ENCODE results near the gene SV2B.

SV2B gene

GRCh38 chr15:91249591-91249990 lies 149.5 kb downstream of the SV2B start:
- H3K27ac ChIP-seq (ENCODE audit: low read length): no peak overlapping the region
- WGBS (ENCODE audit: insufficient coverage, insufficient read length): no CpG with 5 or more reads among the region's 3 CpGs

GRCh38 chr15:91252322-91252721 lies 152.3 kb downstream of the SV2B start:
- WGBS (ENCODE audit: insufficient coverage, insufficient read length): no CpG with 5 or more reads among the region's 7 CpGs
- no peak for DNase-seq (ENCODE audit: low read depth, low spot score)

More at GRCh38 chr15:91249591-91249990, 149.5 kb downstream of the SV2B start:
- H3K4me3 ChIP-seq (ENCODE audit: low read length): no peak overlapping the region
- no peaks in the 10 kb centered on the region for H3K4me1 ChIP-seq (ENCODE audit: control insufficient read depth, insufficient read depth, low read length)
- no peaks in the 10 kb centered on the region for H3K27me3 ChIP-seq (ENCODE audit: control insufficient read depth, insufficient read depth, low read length)
- no peaks in the 10 kb centered on the region for H3K9me3 ChIP-seq (ENCODE audit: control insufficient read depth, insufficient read depth, low read length)
- no peak for DNase-seq (ENCODE audit: low read depth, low spot score)
- H3K36me3 ChIP-seq (ENCODE audit: control insufficient read depth, insufficient read depth, low read length): no peaks in the 10 kb centered on the region

GRCh38 chr15:91252756-91253155 lies 152.7 kb downstream of the SV2B start:
- Histone ChIP-seq H3K27me3 (ENCODE audit: control insufficient read depth, insufficient read depth, low read length) (no peaks in the 10 kb centered on the region), H3K27ac (ENCODE audit: low read length) (no peak overlapping the region), H3K4me3 (ENCODE audit: low read length) (no peak overlapping the region), H3K9me3 (ENCODE audit: control insufficient read depth, insufficient read depth, low read length) (no peaks in the 10 kb centered on the region), H3K4me1 (ENCODE audit: control insufficient read depth, insufficient read depth, low read length) (no peaks in the 10 kb centered on the region), H3K36me3 (ENCODE audit: control insufficient read depth, insufficient read depth, low read length) (no peaks in the 10 kb centered on the region)
- WGBS (ENCODE audit: insufficient coverage, insufficient read length): no CpG with 5 or more reads among the region's 2 CpGs
- DNase-seq (ENCODE audit: low read depth, low spot score): no peak

More at GRCh38 chr15:91252322-91252721, 152.3 kb downstream of the SV2B start:
- no peaks in the 10 kb centered on the region for H3K27me3 ChIP-seq (ENCODE audit: control insufficient read depth, insufficient read depth, low read length)
- H3K36me3 ChIP-seq (ENCODE audit: control insufficient read depth, insufficient read depth, low read length): no peaks in the 10 kb centered on the region
- no peak overlapping the region for H3K27ac ChIP-seq (ENCODE audit: low read length)
- H3K4me3 ChIP-seq (ENCODE audit: low read length): no peak overlapping the region
- no peaks in the 10 kb centered on the region for H3K9me3 ChIP-seq (ENCODE audit: control insufficient read depth, insufficient read depth, low read length)
- H3K4me1 ChIP-seq (ENCODE audit: control insufficient read depth, insufficient read depth, low read length): no peaks in the 10 kb centered on the region

DNA sequence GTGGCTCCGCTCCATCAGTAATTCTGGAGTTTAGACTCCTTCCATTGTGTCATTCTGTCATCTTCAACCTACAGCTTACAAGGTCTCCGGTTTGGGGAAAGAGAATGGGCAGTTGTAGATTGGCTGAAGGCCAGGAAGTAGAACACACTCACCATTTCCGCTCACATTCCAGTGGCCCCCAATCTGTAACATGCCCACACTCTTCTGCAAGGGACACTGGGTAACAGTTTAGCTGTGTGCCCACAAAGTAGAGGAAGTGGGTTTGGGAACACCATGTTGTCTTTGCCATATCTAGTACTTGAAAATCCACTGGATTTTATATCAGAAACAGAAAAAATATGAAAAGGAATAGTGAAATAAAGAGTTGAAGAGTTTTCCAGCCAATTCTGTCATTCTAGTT lies 153.5 kb downstream of the SV2B start:
- Histone ChIP-seq H3K4me1 (ENCODE audit: control insufficient read depth, insufficient read depth, low read length) (no peaks in the 10 kb centered on the region), H3K4me3 (ENCODE audit: low read length) (no peak overlapping the region), H3K36me3 (ENCODE audit: control insufficient read depth, insufficient read depth, low read length) (no peaks in the 10 kb centered on the region), H3K27me3 (ENCODE audit: control insufficient read depth, insufficient read depth, low read length) (no peaks in the 10 kb centered on the region), H3K27ac (ENCODE audit: low read length) (no peak overlapping the region), H3K9me3 (ENCODE audit: control insufficient read depth, insufficient read depth, low read length) (no peaks in the 10 kb centered on the region)
- no CpG with 5 or more reads among the region's 3 CpGs for WGBS (ENCODE audit: insufficient coverage, insufficient read length)
- DNase-seq (ENCODE audit: low read depth, low spot score): no peak

- H3K4me1 ChIP-seq (ENCODE audit: control insufficient read depth, insufficient read depth, low read length): no peaks in the 10 kb centered on the region
- no CpG with 5 or more reads among the region's 3 CpGs for WGBS (ENCODE audit: insufficient coverage, insufficient read length)
- H3K9me3 ChIP-seq (ENCODE audit: control insufficient read depth, insufficient read depth, low read length): no peaks in the 10 kb centered on the region
- H3K27me3 ChIP-seq (ENCODE audit: control insufficient read depth, insufficient read depth, low read length): no peaks in the 10 kb centered on the region
- H3K36me3 ChIP-seq (ENCODE audit: control insufficient read depth, insufficient read depth, low read length): no peaks in the 10 kb centered on the region
- no peak for DNase-seq (ENCODE audit: low read depth, low spot score)
- no peak overlapping the region for H3K4me3 ChIP-seq (ENCODE audit: low read length)
- no peak overlapping the region for H3K27ac ChIP-seq (ENCODE audit: low read length)
These were observed 154.7 kb downstream of the SV2B start for GRCh38 chr15:91254766-91255165.

DNA sequence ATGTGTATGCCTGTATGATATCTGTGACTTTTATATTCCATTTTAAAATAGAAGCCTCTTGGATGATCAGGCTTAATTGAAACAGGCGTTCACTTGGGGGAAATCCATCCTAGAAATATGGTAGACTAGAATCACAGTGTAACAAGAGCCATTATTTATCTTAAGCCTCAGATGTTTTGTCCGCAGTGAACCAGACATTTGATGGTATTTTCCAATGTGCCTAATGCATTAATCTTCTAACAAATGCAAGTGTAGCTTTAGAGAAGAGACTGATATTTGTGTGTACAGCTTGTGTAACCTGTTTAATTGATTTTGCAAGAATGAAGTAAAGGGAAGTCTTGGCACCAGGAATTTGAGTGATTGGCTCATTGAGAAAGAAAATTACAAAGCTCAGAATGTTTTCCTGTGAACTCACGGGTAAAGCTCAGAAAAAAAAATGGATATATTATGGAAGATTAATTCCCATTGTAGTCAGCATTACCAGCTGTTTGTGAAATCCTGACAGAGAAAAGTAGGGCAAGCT lies 155.7 kb downstream of the SV2B start:
- Histone ChIP-seq H3K4me1 (ENCODE audit: control insufficient read depth, insufficient read depth, low read length) (no peaks in the 10 kb centered on the region), H3K4me3 (ENCODE audit: low read length) (no peak overlapping the region), H3K27ac (ENCODE audit: low read length) (no peak overlapping the region), H3K36me3 (ENCODE audit: control insufficient read depth, insufficient read depth, low read length) (no peaks in the 10 kb centered on the region), H3K27me3 (ENCODE audit: control insufficient read depth, insufficient read depth, low read length) (no peaks in the 10 kb centered on the region), H3K9me3 (ENCODE audit: control insufficient read depth, insufficient read depth, low read length) (no peaks in the 10 kb centered on the region)
- no peak for DNase-seq (ENCODE audit: low read depth, low spot score)
- WGBS (ENCODE audit: insufficient coverage, insufficient read length): no CpG with 5 or more reads among the region's 3 CpGs

GRCh38 chr15:91257746-91258414 lies 157.8 kb downstream of the SV2B start:
- Histone ChIP-seq H3K27ac (ENCODE audit: low read length) (no peak overlapping the region), H3K27me3 (ENCODE audit: control insufficient read depth, insufficient read depth, low read length) (no peaks in the 10 kb centered on the region), H3K36me3 (ENCODE audit: control insufficient read depth, insufficient read depth, low read length) (no peaks in the 10 kb centered on the region), H3K4me3 (ENCODE audit: low read length) (no peak overlapping the region), H3K4me1 (ENCODE audit: control insufficient read depth, insufficient read depth, low read length) (no peaks in the 10 kb centered on the region), H3K9me3 (ENCODE audit: control insufficient read depth, insufficient read depth, low read length) (no peaks in the 10 kb centered on the region)
- WGBS (ENCODE audit: insufficient coverage, insufficient read length): no CpG with 5 or more reads among the region's 6 CpGs
- no peak for DNase-seq (ENCODE audit: low read depth, low spot score)

- Histone ChIP-seq H3K27me3 (ENCODE audit: control insufficient read depth, insufficient read depth, low read length) (no peaks in the 10 kb centered on the region), H3K4me1 (ENCODE audit: control insufficient read depth, insufficient read depth, low read length) (no peaks in the 10 kb centered on the region), H3K27ac (ENCODE audit: low read length) (no peak overlapping the region), H3K36me3 (ENCODE audit: control insufficient read depth, insufficient read depth, low read length) (no peaks in the 10 kb centered on the region), H3K9me3 (ENCODE audit: control insufficient read depth, insufficient read depth, low read length) (no peaks in the 10 kb centered on the region), H3K4me3 (ENCODE audit: low read length) (no peak overlapping the region)
- WGBS (ENCODE audit: insufficient coverage, insufficient read length): no CpG with 5 or more reads among the region's 6 CpGs
- no peak for DNase-seq (ENCODE audit: low read depth, low spot score)
These were observed 158.3 kb downstream of the SV2B start for GRCh38 chr15:91258415-91258759.

- H3K4me1 ChIP-seq (ENCODE audit: control insufficient read depth, insufficient read depth, low read length): no peaks in the 10 kb centered on the region
- no peak overlapping the region for H3K4me3 ChIP-seq (ENCODE audit: low read length)
- H3K27me3 ChIP-seq (ENCODE audit: control insufficient read depth, insufficient read depth, low read length): no peaks in the 10 kb centered on the region
- WGBS (ENCODE audit: insufficient coverage, insufficient read length): no CpG with 5 or more reads among the region's 3 CpGs
- H3K36me3 ChIP-seq (ENCODE audit: control insufficient read depth, insufficient read depth, low read length): no peaks in the 10 kb centered on the region
- DNase-seq (ENCODE audit: low read depth, low spot score): no peak
- H3K9me3 ChIP-seq (ENCODE audit: control insufficient read depth, insufficient read depth, low read length): no peaks in the 10 kb centered on the region
- no peak overlapping the region for H3K27ac ChIP-seq (ENCODE audit: low read length)
These were observed 159.0 kb downstream of the SV2B start for GRCh38 chr15:91259077-91259476.

- no peak overlapping the region for H3K4me3 ChIP-seq (ENCODE audit: low read length)
- no peaks in the 10 kb centered on the region for H3K9me3 ChIP-seq (ENCODE audit: control insufficient read depth, insufficient read depth, low read length)
- H3K27ac ChIP-seq (ENCODE audit: low read length): no peak overlapping the region
- H3K27me3 ChIP-seq (ENCODE audit: control insufficient read depth, insufficient read depth, low read length): no peaks in the 10 kb centered on the region
- no peak for DNase-seq (ENCODE audit: low read depth, low spot score)
- H3K36me3 ChIP-seq (ENCODE audit: control insufficient read depth, insufficient read depth, low read length): no peaks in the 10 kb centered on the region
- H3K4me1 ChIP-seq (ENCODE audit: control insufficient read depth, insufficient read depth, low read length): no peaks in the 10 kb centered on the region
These were observed 161.3 kb downstream of the SV2B start for GRCh38 chr15:91261345-91261744.

Data from iPS DF 6.9 (cell line).